Transverse colon (tissue), 4 donors: Measurements from ENCODE around the gene SRRM4. TPM values are rescaled to one million over a fixed set of nuclear protein-coding genes. Genes with fewer than 3 reads are reported as not detected.

Source experiments
- DNase-seq: peaks from one replicate; pipeline ENCODE4 v3.0.0-alpha.2; 2019
- H3K27ac ChIP-seq, 4 donors: fragments of 200-600 bp; sonication (generic); 2 replicates each; pipeline ENCODE4 v1.5.1; 2016 to 2018; ENCODE audit warnings: inconsistent platforms in 4 of 4
- H3K27me3 ChIP-seq: fragments of 200-600 bp; sonication (generic); 2 replicates; pipeline ENCODE4 v1.5.1; 2017; ENCODE audit warnings: inconsistent platforms
- H3K36me3 ChIP-seq, 4 donors: fragments of 200-600 bp; sonication (generic); 2 replicates each; pipeline ENCODE4 v1.5.1; 2017 to 2019; ENCODE audit warnings: inconsistent platforms in 4 of 4
- H3K4me1 ChIP-seq, 4 donors: fragments of 200-600 bp; sonication (generic); 2 replicates each; pipeline ENCODE4 v1.5.1; 2017 to 2020; ENCODE audit warnings: inconsistent platforms in 4 of 4
- H3K4me3 ChIP-seq, 4 donors: fragments of 200-600 bp; sonication (generic); 1 replicate in 1 of 4; 2 replicates in 3 of 4; pipeline versions ENCODE4 v1.5.1 to v1.6.1; 2017 to 2019; ENCODE audit warnings: inconsistent platforms in 4 of 4
- H3K9me3 ChIP-seq, 2 donors: fragments of 200-600 bp; sonication (generic); 2 replicates each; pipeline ENCODE4 v1.5.1; 2017 to 2019; ENCODE audit warnings: inconsistent platforms in 2 of 2
- EP300 ChIP-seq: sonication (generic); formaldehyde crosslinking; IDR thresholded peaks from one replicate; pipeline ENCODE4 v1.6.1; 2017; ENCODE audit warnings: antibody characterized with exemption, low read depth
- POLR2A ChIP-seq: fragments of 450-650 bp; IDR thresholded peaks from one replicate; pipeline ENCODE4 v1.6.1; 2016; ENCODE audit warnings: antibody characterized with exemption, mild to moderate bottlenecking, moderate library complexity
- POLR2AphosphoS5 ChIP-seq, 3 donors: sonication (generic); formaldehyde crosslinking; IDR thresholded peaks; one replicate each; pipeline ENCODE4 v1.6.1; 2016; ENCODE audit warnings: antibody characterized with exemption in 3 of 3
- WGBS, 2 donors: methylation state at CpG; one replicate each; pipeline ENCODE4 v1.1.5; 2018; ENCODE audit warnings: low coverage in 1 of 2; 5-methylcytosine and 5-hydroxymethylcytosine counted together
- in situ Hi-C, 4 donors: fragments of 200-750 bp; cut with MboI; loops; one replicate each; pipeline versions ENCODE4 v1.15.0 to v1.15.1; 2017; ENCODE audit warnings: low sequenced_read_pairs in 3 of 4, low pct_ligation_motif_present in 1 of 4, low pct_unique_long_range_greater_than_20kb in 1 of 4
- intact Hi-C: fragments of 100-400 bp; cut with DNase I; formaldehyde crosslinking; loops from one replicate; pipeline ENCODE4 v1.15.1; 2023; ENCODE audit warnings: low total_unique reads
- total RNA-seq, 4 donors: library from RNA; depleted of rRNA; stranded (reverse); fragments of >200 nt; gene quantifications; one replicate each; pipeline ENCODE4 v1.1.0, GENCODE V29; 2016
- TF ChIP-seq, protein P1 (sequence below), 5 experiments: fragments of 200-600 bp in 3 of 5; fragments of 450-650 bp in 2 of 5; sonication (generic) in 3 of 5; IDR thresholded peaks; 1 replicate in 2 of 5; 2 replicates in 3 of 5; pipeline ENCODE4 v1.5.1; 2016 to 2017; ENCODE audit warnings: antibody characterized with exemption in 5 of 5, inconsistent platforms in 3 of 5, mild to moderate bottlenecking in 2 of 5, moderate library complexity in 1 of 5

The SRRM4 gene
- total RNA-seq, 4 donors from 2014 or later, result 0.14 TPM; not detected in 3

DNA sequence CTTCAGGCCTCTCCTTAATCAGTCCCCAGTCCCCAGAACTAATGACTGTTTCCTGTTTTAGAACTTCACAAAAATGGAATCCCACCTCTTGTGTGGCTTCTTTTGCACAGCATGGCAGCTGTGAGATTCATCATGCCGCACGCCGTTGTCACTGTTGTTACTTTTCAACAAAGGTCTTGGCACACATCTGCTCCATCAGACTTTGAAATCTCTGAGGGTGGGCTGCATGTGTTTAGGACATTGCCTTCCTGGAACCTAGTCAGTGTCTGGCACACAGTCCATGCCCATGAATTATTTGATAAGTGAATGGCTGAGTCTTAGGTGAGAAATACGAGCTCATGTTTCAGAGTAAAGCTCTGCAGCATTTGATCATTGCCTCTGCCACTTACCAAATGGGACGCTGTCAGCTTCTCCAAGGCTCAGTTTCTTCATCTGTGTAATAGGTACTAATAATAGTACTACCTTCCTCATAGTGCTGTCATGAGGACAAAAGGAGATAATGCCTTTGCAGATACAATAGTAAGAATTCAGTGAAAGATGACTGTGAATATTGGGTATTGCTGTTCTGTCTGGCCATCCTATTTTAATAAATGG lies 90.4 kb downstream of the SRRM4 start:
- no peaks in the 10 kb centered on the region for H3K36me3 ChIP-seq
- H3K27me3 ChIP-seq, result no peaks in the 10 kb centered on the region
- WGBS, 2 donors, result 67 to 75% methylated on average over 1 to 5 of the region's 5 CpGs
- in situ Hi-C loops (no loop called here), intact Hi-C loops (no loop called here)
- no peaks in the 10 kb centered on the region for H3K9me3 ChIP-seq
- TF ChIP-seq EP300 (no peak), POLR2AphosphoS5 (IDR thresholded peaks at IDR 0.05) (no peak), POLR2A (no peak)
- TF ChIP-seq, protein P1, sequence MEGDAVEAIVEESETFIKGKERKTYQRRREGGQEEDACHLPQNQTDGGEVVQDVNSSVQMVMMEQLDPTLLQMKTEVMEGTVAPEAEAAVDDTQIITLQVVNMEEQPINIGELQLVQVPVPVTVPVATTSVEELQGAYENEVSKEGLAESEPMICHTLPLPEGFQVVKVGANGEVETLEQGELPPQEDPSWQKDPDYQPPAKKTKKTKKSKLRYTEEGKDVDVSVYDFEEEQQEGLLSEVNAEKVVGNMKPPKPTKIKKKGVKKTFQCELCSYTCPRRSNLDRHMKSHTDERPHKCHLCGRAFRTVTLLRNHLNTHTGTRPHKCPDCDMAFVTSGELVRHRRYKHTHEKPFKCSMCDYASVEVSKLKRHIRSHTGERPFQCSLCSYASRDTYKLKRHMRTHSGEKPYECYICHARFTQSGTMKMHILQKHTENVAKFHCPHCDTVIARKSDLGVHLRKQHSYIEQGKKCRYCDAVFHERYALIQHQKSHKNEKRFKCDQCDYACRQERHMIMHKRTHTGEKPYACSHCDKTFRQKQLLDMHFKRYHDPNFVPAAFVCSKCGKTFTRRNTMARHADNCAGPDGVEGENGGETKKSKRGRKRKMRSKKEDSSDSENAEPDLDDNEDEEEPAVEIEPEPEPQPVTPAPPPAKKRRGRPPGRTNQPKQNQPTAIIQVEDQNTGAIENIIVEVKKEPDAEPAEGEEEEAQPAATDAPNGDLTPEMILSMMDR (IDR thresholded peaks at IDR 0.05), result no peak
- H3K4me3 ChIP-seq, result no peak overlapping the region
- no peak overlapping the region for H3K27ac ChIP-seq
- no peak for DNase-seq
- no peaks in the 10 kb centered on the region for H3K4me1 ChIP-seq

- Histone ChIP-seq H3K27ac (no peak overlapping the region), H3K27me3 (no peaks in the 10 kb centered on the region), H3K4me1 (no peaks in the 10 kb centered on the region), H3K9me3 (no peaks in the 10 kb centered on the region), H3K36me3 (no peaks in the 10 kb centered on the region), H3K4me3 (no peak overlapping the region)
- DNase-seq, result no peak
- 29 to 71% methylated on average over 5 to 6 of the region's 6 CpGs for WGBS, 2 donors
- in situ Hi-C loops, result no loop called here
- TF ChIP-seq POLR2AphosphoS5 (IDR thresholded peaks at IDR 0.05) (no peak), EP300 (no peak), POLR2A (no peak)
- TF ChIP-seq, protein P1 (IDR thresholded peaks at IDR 0.05), result no peak
- intact Hi-C loops, result no loop called here
Observed at GRCh38 chr12:119072440-119072839, 91.1 kb downstream of the SRRM4 start.

GRCh38 chr12:119075222-119075787 lies 94.0 kb downstream of the SRRM4 start:
- no peak overlapping the region for H3K27ac ChIP-seq
- in situ Hi-C loops (no loop called here), intact Hi-C loops (no loop called here)
- WGBS, 2 donors, result 60 to 77% methylated on average over 3 of the region's 3 CpGs
- H3K4me1 ChIP-seq, result no peaks in the 10 kb centered on the region
- TF ChIP-seq, protein P1 (IDR thresholded peaks at IDR 0.05), result no peak
- TF ChIP-seq POLR2AphosphoS5 (IDR thresholded peaks at IDR 0.05) (no peak), POLR2A (no peak), EP300 (no peak)
- no peak for DNase-seq
- no peaks in the 10 kb centered on the region for H3K36me3 ChIP-seq
- no peaks in the 10 kb centered on the region for H3K27me3 ChIP-seq
- no peak overlapping the region for H3K4me3 ChIP-seq
- H3K9me3 ChIP-seq, result no peaks in the 10 kb centered on the region

DNA sequence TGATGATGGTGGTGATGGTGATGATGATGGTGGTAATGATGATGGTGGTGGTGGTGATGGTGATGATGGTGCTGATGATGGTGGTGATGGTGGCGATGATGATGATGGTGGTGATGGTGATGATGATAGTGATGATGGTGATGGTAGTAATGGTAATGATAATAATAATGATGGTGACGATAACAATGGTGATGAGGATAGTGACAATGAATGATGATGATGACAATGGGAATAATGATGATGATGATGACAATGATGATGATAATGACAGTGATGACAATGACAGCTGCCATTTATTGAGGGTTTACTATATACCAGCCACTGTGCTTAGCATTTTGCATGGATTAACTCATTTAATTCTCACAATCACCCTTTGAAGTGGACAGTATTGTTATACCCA lies 94.6 kb downstream of the SRRM4 start:
- DNase-seq, result no peak
- intact Hi-C loops, result no loop called here

More for the DNA sequence above, 94.6 kb downstream of the SRRM4 start:
- no peaks in the 10 kb centered on the region for H3K4me1 ChIP-seq
- 91 to 96% methylated on average over 2 of the region's 2 CpGs for WGBS, 2 donors
- in situ Hi-C loops, result no loop called here
- H3K9me3 ChIP-seq, result no peaks in the 10 kb centered on the region
- TF ChIP-seq EP300, result no peak
- TF ChIP-seq POLR2AphosphoS5 (IDR thresholded peaks at IDR 0.05), result no peak
- TF ChIP-seq POLR2A, result no peak
- TF ChIP-seq, protein P1 (IDR thresholded peaks at IDR 0.05), result no peak
- no peaks in the 10 kb centered on the region for H3K36me3 ChIP-seq
- no peak overlapping the region for H3K27ac ChIP-seq
- H3K27me3 ChIP-seq, result no peaks in the 10 kb centered on the region
- no peak overlapping the region for H3K4me3 ChIP-seq
